Mesodermal cell (in vitro differentiated cells): ENCODE data around the gene PRAMEF4. TPM values are rescaled to one million over a fixed set of nuclear protein-coding genes. Genes with fewer than 3 reads are reported as not detected.
"Not testable (repeated sequence)": the region's sequence is repeated elsewhere in the genome, so short reads cannot be mapped to it uniquely, and the experiment has no call there.

Source experiments
- H3K27ac ChIP-seq: 2 replicates; pipeline ENCODE4 v1.7.0; 2013; ENCODE audit warnings: mild to moderate bottlenecking, low read depth, low read length, moderate library complexity; ENCODE audit not compliant: severe bottlenecking
- H3K36me3 ChIP-seq: 2 replicates; pipeline ENCODE4 v1.7.1; 2013; ENCODE audit warnings: mild to moderate bottlenecking, low read length, moderate library complexity; ENCODE audit not compliant: control insufficient read depth, insufficient read depth
- H3K4me1 ChIP-seq: one replicate; pipeline ENCODE4 v1.7.1; 2013; ENCODE audit warnings: mild to moderate bottlenecking, low read length; ENCODE audit not compliant: insufficient read depth, control insufficient read depth, poor library complexity, severe bottlenecking
- H3K4me3 ChIP-seq: 2 replicates; pipeline ENCODE4 v1.7.0; 2013; ENCODE audit warnings: low read length, control low read depth, mild to moderate bottlenecking; ENCODE audit not compliant: insufficient read depth, poor library complexity, severe bottlenecking; ENCODE audit errors: extremely low read depth
- H3K9me3 ChIP-seq: 2 replicates; pipeline ENCODE4 v1.7.1; 2013; ENCODE audit warnings: mild to moderate bottlenecking, low read length, moderate library complexity; ENCODE audit not compliant: control insufficient read depth
- WGBS, 2 experiments: methylation state at CpG; one replicate each; pipeline ENCODE4 v1.1.5; 2013; ENCODE audit warnings: missing lambda C conversion rate in 2 of 2; ENCODE audit not compliant: insufficient coverage in 2 of 2; 5-methylcytosine and 5-hydroxymethylcytosine counted together
- polyA plus RNA-seq, 2 experiments: library from polyadenylated mRNA; stranded (reverse); fragments of 50-300 nt; gene quantifications; one replicate each; pipeline ENCODE4 v1.2.3, GENCODE V29; 2013

The PRAMEF4 gene
- polyA plus RNA-seq (2013, experiment 1 of 2): not detected
- not detected for polyA plus RNA-seq (2013, experiment 2 of 2)

DNA sequence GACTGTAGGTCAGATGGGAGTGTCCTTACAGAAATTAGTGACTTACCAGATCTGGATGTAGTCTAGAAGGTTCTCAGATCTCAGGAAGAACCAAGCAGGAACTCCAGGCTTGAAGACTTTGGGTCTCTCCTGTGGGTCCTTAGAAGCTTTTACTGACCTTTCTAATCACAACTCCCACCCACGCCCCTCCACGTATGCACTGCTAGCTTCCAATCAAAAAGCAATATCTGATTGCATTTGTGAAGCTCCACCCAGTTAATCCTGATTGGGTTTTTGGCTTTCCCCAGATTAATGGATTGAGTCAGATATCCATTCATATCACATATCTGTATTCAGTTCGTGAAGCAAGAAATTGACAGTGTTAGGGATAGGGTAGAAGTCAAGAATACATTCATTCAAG, at the start of gene PRAMEF4:
TSS of gene PRAMEF4 (minus strand) at position 101 of the 400 bp plus-strand sequence. CDS start 2,807 bp downstream, outside the sequence.
- not testable (repeated sequence) for H3K4me3 ChIP-seq, H3K4me1 ChIP-seq, H3K36me3 ChIP-seq, H3K9me3 ChIP-seq, H3K27ac ChIP-seq
- WGBS, 2 experiments: 92% methylated on average over 2 of the region's 3 CpGs; no CpG with 5 or more reads in 1 of the 2 experiments

DNA sequence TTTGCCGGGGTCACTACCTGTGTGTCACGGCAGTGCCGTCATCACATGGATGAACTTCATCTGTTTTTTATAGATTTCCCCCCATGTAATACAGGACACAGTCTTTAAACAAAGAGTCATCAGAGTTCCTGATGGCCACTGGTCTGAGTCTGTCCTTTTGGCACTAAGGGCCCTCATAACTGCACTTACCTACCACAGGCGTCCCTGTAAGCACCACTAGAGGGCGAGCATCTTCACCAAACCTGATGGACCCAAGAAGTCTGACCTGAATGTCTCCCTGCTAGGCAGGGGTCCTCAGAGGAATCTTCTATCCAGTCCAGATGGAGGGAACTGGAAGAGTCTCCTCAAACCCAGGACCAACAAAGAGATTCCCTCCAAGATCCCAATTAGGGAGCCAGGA, 38.4 kb upstream of the PRAMEF4 start:
- H3K9me3 ChIP-seq, H3K27ac ChIP-seq, H3K4me1 ChIP-seq, H3K36me3 ChIP-seq, H3K4me3 ChIP-seq: not testable (repeated sequence)
- WGBS, 2 experiments: no CpG with 5 or more reads among the region's 5 CpGs

DNA sequence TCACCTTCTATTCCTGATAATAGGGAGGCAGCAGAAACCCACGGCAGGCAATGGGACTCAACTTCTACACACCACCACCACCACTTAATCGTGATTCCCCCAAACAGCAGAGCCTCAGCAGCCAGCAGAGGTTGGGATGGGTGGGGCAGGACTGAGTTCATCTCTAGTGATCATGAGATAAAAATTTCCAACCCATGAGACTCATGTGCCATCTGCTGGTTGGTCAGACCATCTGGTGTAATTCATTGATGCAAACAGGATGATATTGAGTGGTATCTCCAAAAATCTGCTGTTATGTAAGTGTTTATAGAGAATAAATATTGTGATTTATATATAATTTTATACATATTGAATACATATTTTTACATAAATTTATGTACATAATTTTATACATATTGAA, 35.7 kb upstream of the PRAMEF4 start:
- H3K27ac ChIP-seq, H3K9me3 ChIP-seq, H3K4me1 ChIP-seq, H3K4me3 ChIP-seq, H3K36me3 ChIP-seq: not testable (repeated sequence)
- WGBS, 2 experiments: no CpG with 5 or more reads among the region's 2 CpGs

DNA sequence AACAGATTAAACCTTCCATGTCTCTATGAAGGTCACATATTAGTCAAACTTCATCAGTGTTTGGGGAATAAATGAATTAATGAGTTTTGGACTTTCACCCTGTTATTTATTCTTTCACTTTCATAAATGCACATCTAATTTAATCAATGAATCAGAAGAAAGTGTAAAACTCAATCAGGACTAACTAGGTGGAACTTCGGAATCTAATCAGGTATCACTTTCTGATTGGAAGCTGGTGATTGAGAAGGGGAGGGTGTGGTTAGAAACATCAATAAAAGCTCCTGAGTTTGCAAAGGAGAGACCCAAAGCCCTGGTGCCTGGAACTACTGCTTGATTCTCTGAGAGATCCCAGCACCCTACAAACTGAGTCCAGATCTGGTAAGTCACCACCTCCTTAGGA, 30.3 kb upstream of the PRAMEF4 start, which contains the start of gene PRAMEF7:
TSS of gene PRAMEF7 (plus strand) at position 301 of the 400 bp plus-strand sequence. CDS start 1,083 bp downstream, outside the sequence.
- not testable (repeated sequence) for H3K36me3 ChIP-seq, H3K4me3 ChIP-seq, H3K4me1 ChIP-seq, H3K27ac ChIP-seq, H3K9me3 ChIP-seq
- no CpG with 5 or more reads among the region's 1 CpG for WGBS, 2 experiments

DNA sequence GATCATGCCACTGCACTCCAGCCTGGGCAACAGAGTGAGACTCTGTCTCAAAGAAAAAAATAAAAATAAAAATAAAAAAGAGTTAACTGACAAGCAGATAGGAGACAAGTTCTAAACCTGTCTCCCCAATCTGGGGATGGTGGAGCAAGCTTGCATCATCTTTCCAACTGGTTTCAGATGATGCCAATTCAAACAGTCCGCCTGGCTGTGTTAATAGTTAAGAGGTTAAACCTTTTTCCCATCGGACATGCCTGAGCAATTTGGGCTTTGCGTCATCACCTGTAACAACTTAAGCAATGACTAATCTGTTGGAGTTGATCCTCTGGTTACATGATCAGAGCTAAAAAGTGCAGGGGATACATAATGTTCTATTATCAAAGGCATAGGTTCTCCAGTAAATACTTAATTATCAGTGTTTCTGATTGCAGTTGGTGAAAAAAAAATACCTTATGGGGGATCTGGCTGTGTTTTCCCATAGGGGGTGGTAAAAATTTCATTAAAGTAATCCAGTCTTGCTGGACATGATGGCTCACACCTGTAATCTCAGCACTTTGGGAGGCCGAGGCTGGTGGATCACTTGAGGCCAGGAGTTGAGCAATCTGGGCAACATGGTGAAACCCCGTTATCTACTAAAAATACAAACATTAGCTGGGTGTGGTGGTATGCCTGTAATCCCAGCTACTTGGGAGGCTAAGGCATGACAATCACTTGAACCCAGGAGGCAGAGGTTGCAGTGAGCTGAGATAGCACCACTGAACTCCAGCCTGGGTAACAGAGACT, 18.0 kb upstream of the PRAMEF4 start:
- not testable (repeated sequence) for H3K27ac ChIP-seq, H3K9me3 ChIP-seq, H3K36me3 ChIP-seq, H3K4me1 ChIP-seq, H3K4me3 ChIP-seq
- no CpG with 5 or more reads among the region's 5 CpGs for WGBS, 2 experiments

DNA sequence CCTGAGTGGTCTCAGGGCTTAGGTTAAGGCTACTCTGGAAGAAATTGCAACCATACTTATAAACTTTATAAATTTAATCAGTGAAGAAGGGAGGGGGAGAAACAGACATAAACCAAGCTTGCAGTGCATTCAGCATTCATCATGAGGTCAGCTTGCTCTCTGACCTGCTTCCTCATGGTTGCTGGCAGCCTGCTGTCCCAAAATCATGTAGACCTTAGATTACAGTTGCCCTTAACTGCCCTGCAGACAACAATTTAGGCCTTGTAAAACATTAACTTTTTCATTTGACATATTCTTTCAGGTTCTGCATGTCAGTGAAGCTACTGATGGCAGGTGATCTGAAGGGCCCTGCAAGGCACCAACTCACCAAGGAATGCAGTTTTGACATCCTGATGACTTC, 13.2 kb upstream of the PRAMEF4 start:
- H3K36me3 ChIP-seq, H3K4me1 ChIP-seq, H3K9me3 ChIP-seq, H3K27ac ChIP-seq, H3K4me3 ChIP-seq: not testable (repeated sequence)

DNA sequence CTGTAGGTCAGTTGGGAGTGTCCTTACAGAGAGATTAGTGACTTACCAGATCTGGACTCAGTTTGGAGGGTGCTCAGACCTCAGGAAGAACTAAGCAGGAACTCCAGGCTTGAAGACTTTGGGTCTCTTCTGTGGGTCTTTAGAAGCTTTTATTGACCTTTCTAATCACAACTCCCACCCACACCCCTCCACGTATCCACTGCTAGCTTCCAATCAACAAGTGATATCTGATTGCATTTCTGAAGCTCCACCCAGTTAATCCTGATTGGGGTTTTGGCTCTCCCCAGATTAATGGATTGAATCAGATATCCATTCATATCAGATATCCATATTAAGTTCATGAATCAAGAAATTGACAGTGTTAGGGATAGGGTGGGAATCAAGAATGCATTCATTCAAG, 12.2 kb upstream of the PRAMEF4 start, which contains the start of gene PRAMEF10:
TSS of gene PRAMEF10 (minus strand) at position 101 of the 400 bp plus-strand sequence. CDS start 2,423 bp downstream, outside the sequence.
- H3K4me1 ChIP-seq, H3K9me3 ChIP-seq, H3K27ac ChIP-seq, H3K4me3 ChIP-seq, H3K36me3 ChIP-seq: not testable (repeated sequence)
- WGBS, 2 experiments: no CpG with 5 or more reads among the region's 1 CpG

DNA sequence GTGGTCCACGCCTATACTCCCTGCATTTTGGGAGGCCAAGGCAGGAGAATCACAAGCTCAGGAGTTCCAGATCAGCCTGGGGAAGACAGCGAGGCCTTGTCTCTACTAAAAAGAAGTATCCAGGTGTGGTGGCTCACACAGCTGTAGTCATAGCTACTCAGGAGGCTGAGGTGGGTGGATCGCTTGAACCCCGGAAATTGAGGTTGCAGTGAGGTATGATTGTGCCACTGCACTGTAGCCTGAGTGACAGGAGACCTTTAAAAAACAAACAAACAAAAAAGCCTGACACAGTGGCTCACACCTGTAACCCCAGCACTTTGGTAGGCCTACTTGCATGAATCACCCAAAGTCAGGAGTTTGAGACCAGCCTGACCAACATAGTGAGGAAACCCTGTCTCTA, 7.5 kb downstream of the PRAMEF4 start:
- 20 to 60% methylated on average over 1 of the region's 4 CpGs for WGBS, 2 experiments
- not testable (repeated sequence) for H3K4me1 ChIP-seq, H3K36me3 ChIP-seq, H3K27ac ChIP-seq, H3K4me3 ChIP-seq, H3K9me3 ChIP-seq

DNA sequence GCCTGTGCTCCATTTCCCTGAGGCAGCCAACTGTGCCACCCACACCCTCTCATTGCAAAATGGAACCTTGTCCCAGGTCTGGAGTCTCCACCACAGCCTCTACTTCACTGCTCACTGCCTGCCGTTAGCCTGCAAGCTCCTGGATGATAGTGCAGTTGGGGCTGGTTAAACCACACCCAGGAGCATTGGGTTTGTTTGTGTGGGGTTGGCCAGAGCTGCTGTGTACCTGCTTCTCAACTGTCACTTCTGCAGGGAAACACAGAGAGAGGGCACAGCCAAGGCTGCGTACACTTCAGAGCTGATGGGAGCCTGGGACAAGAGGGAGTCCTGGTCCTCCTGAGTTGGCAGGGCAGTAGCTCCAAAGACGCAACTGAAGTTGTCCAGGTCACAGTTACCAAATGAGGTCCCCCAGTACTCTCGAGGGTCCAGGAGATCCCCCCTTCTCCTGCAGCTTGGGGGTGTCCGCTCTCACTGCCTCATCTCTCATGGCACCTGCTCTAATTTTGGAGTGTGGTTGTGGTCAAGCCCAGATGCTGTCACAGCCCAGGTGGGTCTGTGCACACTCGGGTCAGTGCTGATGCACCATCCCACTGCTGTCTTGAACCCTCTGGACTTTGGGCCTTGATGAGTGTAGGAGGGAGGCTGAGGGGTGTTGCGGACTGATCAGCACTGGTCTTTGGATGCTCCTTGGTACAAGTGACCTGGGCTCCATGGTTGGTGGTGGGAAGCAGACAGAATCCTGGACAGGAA, 22.7 kb downstream of the PRAMEF4 start:
- H3K9me3 ChIP-seq, H3K4me1 ChIP-seq, H3K4me3 ChIP-seq, H3K27ac ChIP-seq, H3K36me3 ChIP-seq: not testable (repeated sequence)
- WGBS, 2 experiments: no CpG with 5 or more reads among the region's 7 CpGs

DNA sequence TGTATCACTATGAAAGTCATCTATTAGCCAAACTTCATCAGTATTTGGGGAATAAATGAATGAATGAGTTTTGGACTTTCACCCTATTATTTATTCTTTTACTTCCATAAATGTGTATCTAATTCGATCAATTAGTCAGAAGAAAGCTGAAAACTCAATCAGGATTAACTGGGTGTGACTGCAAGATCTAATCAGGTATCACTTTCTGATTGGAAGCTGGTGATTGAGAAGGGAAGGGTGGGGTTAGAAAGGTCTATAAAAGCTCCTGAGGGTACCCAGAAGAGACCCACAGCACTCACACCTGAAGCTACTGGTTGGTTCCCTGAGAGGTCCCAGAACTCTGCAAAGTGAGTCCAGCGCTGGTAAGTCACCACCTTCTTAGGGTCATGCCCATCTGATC, 29.2 kb downstream of the PRAMEF4 start, which contains the start of gene PRAMEF2:
TSS of gene PRAMEF2 (plus strand) at position 301 of the 400 bp plus-strand sequence. CDS start 1,924 bp downstream, outside the sequence.
- peaks cover 18% of the 10 kb centered on the region for H3K9me3 ChIP-seq
- H3K4me1 ChIP-seq, H3K27ac ChIP-seq, H3K36me3 ChIP-seq, H3K4me3 ChIP-seq: not testable (repeated sequence)
- WGBS, 2 experiments: no CpG with 5 or more reads among the region's 2 CpGs

DNA sequence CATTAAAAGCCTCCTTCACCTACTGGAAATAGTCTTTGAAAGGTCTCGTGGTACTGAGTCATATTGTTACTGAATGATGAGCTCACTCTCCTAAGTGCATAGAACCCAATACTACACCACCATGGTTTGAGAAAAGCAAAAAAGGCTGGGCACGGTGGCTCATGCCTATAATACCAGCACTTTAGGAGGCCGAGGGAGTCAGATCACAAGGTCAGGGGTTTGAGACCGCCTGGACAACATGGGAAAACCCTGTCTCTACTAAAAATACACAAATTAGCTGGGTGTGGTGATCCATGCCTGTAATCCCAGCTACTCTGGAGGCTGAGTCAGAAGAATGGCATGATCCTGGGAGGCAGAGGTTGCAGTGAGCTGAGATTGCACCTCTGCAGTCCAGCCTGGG, 34.2 kb downstream of the PRAMEF4 start:
- Histone ChIP-seq H3K36me3 (no peaks in the 10 kb centered on the region), H3K9me3 (peaks cover 26% of the 10 kb centered on the region), H3K4me3 (no peak overlapping the region), H3K4me1 (no peaks in the 10 kb centered on the region), H3K27ac (no peak overlapping the region)
- WGBS, 2 experiments: 76 to 88% methylated on average over 2 to 3 of the region's 4 CpGs
